Esophagus muscularis mucosa (tissue), 4 donors: ENCODE data around the gene LAMB1. TPM values are rescaled to one million over a fixed set of nuclear protein-coding genes. Genes with fewer than 3 reads are reported as not detected.

Experiments used
- DNase-seq: peaks from one replicate; pipeline ENCODE4 v3.0.0-alpha.2; 2017; ENCODE audit errors: extremely low spot score
- H3K27ac ChIP-seq, 4 donors: fragments of 200-600 bp; sonication (generic); replicated peaks in 1 of 4; 1 replicate in 3 of 4; 2 replicates in 1 of 4; pipeline ENCODE4 v1.5.1; 2016 to 2019; ENCODE audit warnings: mild to moderate bottlenecking in 1 of 4
- H3K27me3 ChIP-seq, 4 donors: fragments of 200-600 bp; sonication (generic); one replicate each; pipeline versions ENCODE4 v1.5.1 to v1.6.0; 2016 to 2019
- H3K36me3 ChIP-seq, 4 donors: fragments of 200-600 bp; sonication (generic); one replicate each; pipeline ENCODE4 v1.5.1; 2016 to 2019
- H3K4me1 ChIP-seq, 4 donors: fragments of 200-600 bp; sonication (generic); one replicate each; pipeline ENCODE4 v1.5.1; 2016 to 2019
- H3K4me3 ChIP-seq, 4 donors: fragments of 200-600 bp; sonication (generic); 1 replicate in 2 of 4; 2 replicates in 2 of 4; pipeline ENCODE4 v1.5.1; 2016 to 2019; ENCODE audit warnings: mild to moderate bottlenecking in 4 of 4, moderate library complexity in 1 of 4
- H3K9me3 ChIP-seq, 4 donors: fragments of 200-600 bp; sonication (generic); 1 replicate in 3 of 4; 2 replicates in 1 of 4; pipeline ENCODE4 v1.5.1; 2016 to 2019
- EP300 ChIP-seq: sonication (generic); formaldehyde crosslinking; IDR thresholded peaks from one replicate; pipeline ENCODE4 v1.6.1; 2017; ENCODE audit warnings: antibody characterized with exemption
- POLR2A ChIP-seq: fragments of 450-650 bp; IDR thresholded peaks from one replicate; pipeline ENCODE4 v1.6.1; 2017; ENCODE audit warnings: antibody characterized with exemption, moderate library complexity, mild to moderate bottlenecking, low read depth
- POLR2AphosphoS5 ChIP-seq, 2 donors: sonication (generic); formaldehyde crosslinking; IDR thresholded peaks; one replicate each; pipeline ENCODE4 v1.6.1; 2017; ENCODE audit warnings: antibody characterized with exemption in 2 of 2
- WGBS: methylation state at CpG from one replicate; pipeline ENCODE4 v1.1.5; 2018; 5-methylcytosine and 5-hydroxymethylcytosine counted together
- intact Hi-C: fragments of 100-400 bp; cut with DNase I; formaldehyde crosslinking; loops from one replicate; pipeline ENCODE4 v1.15.1; 2023
- total RNA-seq, 4 donors: library from RNA; depleted of rRNA; stranded (reverse); fragments of >200 nt; gene quantifications; one replicate each; pipeline versions ENCODE4 v1.1.0 to v1.2.1, GENCODE V29; 2016
- TF ChIP-seq, protein P1 (sequence below), 3 experiments: fragments of 200-600 bp in 2 of 3; fragments of 450-650 bp in 1 of 3; sonication (generic) in 2 of 3; IDR thresholded peaks; one replicate each; pipeline ENCODE4 v1.5.1; 2017 to 2019; ENCODE audit warnings: antibody characterized with exemption in 3 of 3, mild to moderate bottlenecking in 2 of 3, moderate library complexity in 1 of 3

Gene LAMB1
- total RNA-seq, 4 donors from 2014 or later = 167 to 240 (median 219) TPM

DNA sequence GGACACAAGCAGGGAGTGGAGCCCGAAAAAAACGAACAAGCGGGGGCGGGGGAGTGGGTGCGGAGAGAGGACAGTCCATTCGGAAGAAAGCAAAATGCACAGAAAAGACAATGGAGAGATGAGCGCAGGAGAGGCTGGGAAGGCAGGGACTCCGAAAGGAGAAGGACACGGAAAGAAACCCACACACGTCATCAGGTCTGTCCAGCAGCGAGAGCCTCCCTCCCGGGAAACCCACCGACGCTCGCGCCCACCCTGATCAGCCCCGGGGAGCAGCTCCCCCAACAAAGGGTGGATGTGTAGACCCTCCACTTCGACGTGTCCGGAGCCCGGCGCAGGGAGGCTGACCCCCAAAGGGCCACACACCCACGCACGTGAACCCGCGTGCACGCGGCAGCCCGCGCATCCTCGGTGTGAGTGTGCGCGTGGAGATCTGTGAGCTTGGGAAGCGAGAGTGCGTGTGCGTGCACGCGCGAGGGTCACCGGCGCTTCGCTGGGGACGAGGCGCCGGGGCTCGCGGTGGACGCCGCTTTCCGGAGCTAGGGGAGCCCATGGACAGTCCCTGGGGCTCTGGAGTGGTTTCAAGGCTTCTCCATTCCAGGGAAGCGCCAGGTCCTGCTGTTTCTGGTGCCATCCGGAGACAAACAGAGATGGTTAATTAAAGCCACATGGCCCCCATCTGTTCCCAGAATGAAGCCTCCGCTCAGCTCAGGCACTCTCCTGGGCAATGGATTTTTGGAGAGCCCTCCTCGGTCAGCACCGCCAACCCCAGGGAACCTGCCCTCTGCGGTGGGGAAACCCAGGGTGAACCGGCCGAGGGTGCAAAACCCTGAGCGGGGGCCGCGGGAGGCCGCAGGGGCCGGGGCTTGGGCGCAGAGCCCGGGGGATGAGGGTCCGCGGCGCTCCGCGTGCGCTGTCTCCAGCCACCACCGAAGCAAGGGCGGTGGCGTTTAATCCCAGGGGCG, 916 bp downstream of the LAMB1 start:
- intact Hi-C loops = loop anchor here (5.0 to 10.0 kb wide), 3 partner anchors 80 to 143 kb away; partner anchors contain the start of gene DLD
- WGBS = under 1% methylated on average over 36 of the region's 75 CpGs
- peak overlapping the region; percentile 80 to 86 (median 84) for H3K4me3 ChIP-seq
- TF ChIP-seq EP300 = no peak
- TF ChIP-seq POLR2AphosphoS5 (IDR thresholded peaks at IDR 0.05) = peak; percentile 30 to 52
- no peak for TF ChIP-seq POLR2A
- TF ChIP-seq, protein P1, sequence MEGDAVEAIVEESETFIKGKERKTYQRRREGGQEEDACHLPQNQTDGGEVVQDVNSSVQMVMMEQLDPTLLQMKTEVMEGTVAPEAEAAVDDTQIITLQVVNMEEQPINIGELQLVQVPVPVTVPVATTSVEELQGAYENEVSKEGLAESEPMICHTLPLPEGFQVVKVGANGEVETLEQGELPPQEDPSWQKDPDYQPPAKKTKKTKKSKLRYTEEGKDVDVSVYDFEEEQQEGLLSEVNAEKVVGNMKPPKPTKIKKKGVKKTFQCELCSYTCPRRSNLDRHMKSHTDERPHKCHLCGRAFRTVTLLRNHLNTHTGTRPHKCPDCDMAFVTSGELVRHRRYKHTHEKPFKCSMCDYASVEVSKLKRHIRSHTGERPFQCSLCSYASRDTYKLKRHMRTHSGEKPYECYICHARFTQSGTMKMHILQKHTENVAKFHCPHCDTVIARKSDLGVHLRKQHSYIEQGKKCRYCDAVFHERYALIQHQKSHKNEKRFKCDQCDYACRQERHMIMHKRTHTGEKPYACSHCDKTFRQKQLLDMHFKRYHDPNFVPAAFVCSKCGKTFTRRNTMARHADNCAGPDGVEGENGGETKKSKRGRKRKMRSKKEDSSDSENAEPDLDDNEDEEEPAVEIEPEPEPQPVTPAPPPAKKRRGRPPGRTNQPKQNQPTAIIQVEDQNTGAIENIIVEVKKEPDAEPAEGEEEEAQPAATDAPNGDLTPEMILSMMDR (IDR thresholded peaks at IDR 0.05) = no peak
- peak overlapping the region; percentile 84 to 90 (median 89) for H3K27ac ChIP-seq
- H3K27me3 ChIP-seq = no peaks in the 10 kb centered on the region
- H3K36me3 ChIP-seq = peaks cover 0 to 17% (median 9%) of the 10 kb centered on the region in 4 donors
- H3K4me1 ChIP-seq = peaks cover 22 to 68% (median 62%) of the 10 kb centered on the region in 4 donors
- no peak for DNase-seq
- no peaks in the 10 kb centered on the region for H3K9me3 ChIP-seq

DNA sequence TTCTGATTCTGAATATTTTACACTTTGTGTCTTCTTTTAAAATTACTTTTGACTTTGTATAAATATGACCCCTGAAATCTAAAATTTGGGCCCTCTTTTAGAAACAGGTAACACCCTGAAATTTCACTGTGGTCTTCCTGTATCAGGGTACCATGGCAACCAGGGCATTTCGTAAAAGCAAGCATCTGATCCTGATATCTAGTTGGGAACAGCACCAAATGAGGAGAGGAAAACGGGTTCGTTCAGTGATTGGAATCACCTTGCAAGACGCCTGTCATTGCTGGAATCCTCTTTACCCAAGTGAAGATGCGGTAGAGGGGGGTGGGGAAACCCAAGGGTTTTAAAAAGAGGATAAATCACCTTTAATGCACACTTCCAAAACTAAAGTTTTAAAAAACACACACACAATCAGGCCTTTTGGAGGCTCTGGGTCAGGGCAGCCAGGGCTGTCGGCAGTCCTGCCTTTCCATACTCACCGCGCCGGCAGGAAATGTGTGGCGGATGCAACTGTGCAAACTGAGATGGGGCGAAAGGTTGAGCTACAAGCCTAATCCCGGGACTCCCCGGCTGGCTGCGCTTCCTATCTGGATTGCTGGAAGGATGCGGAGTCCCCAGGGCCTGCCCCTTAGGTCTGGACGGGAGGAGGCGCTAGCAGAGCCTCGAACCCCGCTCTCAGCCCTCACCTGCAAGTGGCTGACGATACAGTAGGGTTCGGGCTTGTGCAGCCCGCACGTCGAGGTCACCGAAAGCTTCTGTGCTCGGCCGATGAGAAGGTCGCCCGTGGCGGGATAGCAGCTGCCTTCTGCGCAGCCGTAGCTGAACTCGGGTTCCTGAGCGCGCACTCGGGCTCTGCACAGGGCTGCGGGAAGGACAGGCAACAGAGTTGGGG, 1.8 kb downstream of the LAMB1 start:
- DNase-seq = no peak
- Histone ChIP-seq H3K4me1 (peaks cover 22 to 77% (median 71%) of the 10 kb centered on the region in 4 donors), H3K9me3 (no peaks in the 10 kb centered on the region), H3K4me3 (peak overlapping the region; percentile 80 to 86 (median 84)), H3K27ac (peak overlapping the region; percentile 84 to 90 (median 89)), H3K27me3 (no peaks in the 10 kb centered on the region), H3K36me3 (peaks cover 0 to 22% (median 12%) of the 10 kb centered on the region in 4 donors)
- TF ChIP-seq POLR2AphosphoS5 (IDR thresholded peaks at IDR 0.05) (peak in 1 of 2 donors; percentile 46), POLR2A (no peak), EP300 (no peak)
- TF ChIP-seq, protein P1 (IDR thresholded peaks at IDR 0.05) = no peak
- 12% methylated on average over 18 of the region's 37 CpGs for WGBS
- intact Hi-C loops = loop anchor here (5.0 to 10.0 kb wide), 3 partner anchors 79 to 144 kb away; partner anchors contain the start of gene DLD

DNA sequence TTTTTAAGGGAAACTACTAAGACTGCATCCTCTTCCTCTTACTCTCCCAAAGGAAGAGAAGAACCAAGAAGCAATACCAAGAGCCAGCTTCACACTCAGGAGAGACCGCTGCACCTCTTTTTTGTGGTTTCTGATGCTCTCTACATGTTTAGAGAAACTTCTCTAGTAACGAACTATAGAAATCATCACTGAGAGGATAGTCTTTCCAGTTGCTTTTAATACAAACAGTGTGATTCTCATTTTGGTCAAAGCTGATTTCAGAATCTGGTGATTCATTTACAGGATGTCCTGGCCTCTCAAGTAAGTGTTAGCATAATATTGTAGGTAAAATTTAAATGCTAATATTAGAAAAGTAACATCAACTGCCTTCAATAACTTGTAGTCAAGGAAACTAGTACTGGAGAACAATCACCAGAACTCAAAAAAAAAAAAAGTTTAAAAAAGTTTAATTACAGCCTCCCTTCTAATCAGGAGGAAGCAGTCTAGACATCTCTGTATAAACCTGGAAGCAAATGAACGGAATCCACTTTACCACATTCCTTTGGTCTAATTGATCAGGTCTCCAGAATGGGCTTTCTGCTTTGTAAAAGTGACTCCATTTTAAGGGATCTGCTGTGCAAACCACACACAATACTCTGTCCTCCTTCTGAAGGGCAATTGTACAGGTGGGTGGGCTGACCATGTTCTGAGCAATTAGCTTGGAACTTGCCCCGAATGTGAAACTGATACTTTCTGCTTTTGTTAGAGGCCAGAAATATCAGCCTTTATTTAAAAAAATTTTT, 3.0 kb downstream of the LAMB1 start:
- H3K9me3 ChIP-seq = no peaks in the 10 kb centered on the region
- peaks cover 31 to 89% (median 83%) of the 10 kb centered on the region in 4 donors for H3K4me1 ChIP-seq
- no peak for DNase-seq
- H3K4me3 ChIP-seq = peak overlapping the region; percentile 80 to 86 (median 84)
- intact Hi-C loops = loop anchor here (5.0 to 10.0 kb wide), 3 partner anchors 78 to 145 kb away; partner anchors contain the start of gene DLD
- peak overlapping the region; percentile 84 to 90 (median 89) for H3K27ac ChIP-seq
- 60% methylated on average over 4 of the region's 4 CpGs for WGBS
- peaks cover 0 to 24% (median 12%) of the 10 kb centered on the region in 4 donors for H3K36me3 ChIP-seq
- TF ChIP-seq POLR2AphosphoS5 (IDR thresholded peaks at IDR 0.05) = no peak
- no peak for TF ChIP-seq EP300
- no peak for TF ChIP-seq POLR2A
- TF ChIP-seq, protein P1 (IDR thresholded peaks at IDR 0.05) = no peak
- H3K27me3 ChIP-seq = no peaks in the 10 kb centered on the region
